8988T (cell line): ENCODE measurements around the gene ERAP2.
"Not testable (repeated sequence)": the region's sequence is repeated elsewhere in the genome, so short reads cannot be mapped to it uniquely, and the experiment has no call there.

Experiments used
- DNase-seq: peaks from one replicate; pipeline ENCODE4 v3.0.0; 2011

The ERAP2 gene

GRCh38 chr5:96901841-96902240, 25.5 kb downstream of the ERAP2 start:
- DNase-seq = no peak

GRCh38 chr5:96902876-96903275, 26.6 kb downstream of the ERAP2 start:
- DNase-seq = no peak

GRCh38 chr5:96903300-96903699, 27.0 kb downstream of the ERAP2 start:
- no peak for DNase-seq

GRCh38 chr5:96904054-96904931, 28.0 kb downstream of the ERAP2 start:
- DNase-seq = no peak

GRCh38 chr5:96905864-96906263, 29.6 kb downstream of the ERAP2 start:
- no peak for DNase-seq

GRCh38 chr5:96909003-96909402, 32.7 kb downstream of the ERAP2 start:
- DNase-seq = no peak

- no peak for DNase-seq
These were observed 33.1 kb downstream of the ERAP2 start for GRCh38 chr5:96909435-96909834.

- no peak for DNase-seq
These were observed 34.8 kb downstream of the ERAP2 start for GRCh38 chr5:96911139-96911538.

GRCh38 chr5:96913233-96913632, 36.9 kb downstream of the ERAP2 start:
- no peak for DNase-seq

- DNase-seq = no peak
These were observed 43.5 kb downstream of the ERAP2 start for GRCh38 chr5:96919754-96920197.

- no peak for DNase-seq
These were observed 44.5 kb downstream of the ERAP2 start for GRCh38 chr5:96920744-96921355.

- no peak for DNase-seq
These were observed 46.4 kb downstream of the ERAP2 start for GRCh38 chr5:96922499-96923244.

GRCh38 chr5:96924016-96924443, 47.7 kb downstream of the ERAP2 start:
- DNase-seq = no peak

GRCh38 chr5:96926276-96926675, 50.0 kb downstream of the ERAP2 start:
- no peak for DNase-seq

GRCh38 chr5:96927008-96927407, 50.7 kb downstream of the ERAP2 start:
- DNase-seq = no peak

GRCh38 chr5:96928931-96929708, 52.8 kb downstream of the ERAP2 start:
- DNase-seq = no peak

GRCh38 chr5:96930058-96930457, 53.8 kb downstream of the ERAP2 start:
- no peak for DNase-seq

GRCh38 chr5:96930589-96930988, 54.3 kb downstream of the ERAP2 start:
- DNase-seq = no peak

GRCh38 chr5:96931037-96931436, 54.7 kb downstream of the ERAP2 start:
- DNase-seq = not testable (repeated sequence)

GRCh38 chr5:96931605-96932004, 55.3 kb downstream of the ERAP2 start:
- DNase-seq = no peak

GRCh38 chr5:96932026-96932425, 55.7 kb downstream of the ERAP2 start:
- no peak for DNase-seq

GRCh38 chr5:96933764-96934707, 57.7 kb downstream of the ERAP2 start:
- DNase-seq = no peak
